Measurements from ENCODE around the gene FGF14. TPM values are rescaled to one million over a fixed set of nuclear protein-coding genes. Genes with fewer than 3 reads are reported as not detected.

The FGF14 gene
- total RNA-seq, 1 experiment from 2014 or later = not detected

GRCh38 chr13:102091231-102091630 is 310.6 kb downstream of the FGF14 start:
- Histone ChIP-seq H3K4me3 (ENCODE audit: low read length) (no peak overlapping the region), H3K9me2 (replicated peaks; ENCODE audit: low read length) (no peaks in the 10 kb centered on the region), H3K9ac (ENCODE audit: low read length) (no peak overlapping the region), H3K27me3 (ENCODE audit: low read length) (peaks cover 24% of the 10 kb centered on the region), H4K20me1 (ENCODE audit: low read length) (no peaks in the 10 kb centered on the region), H3K36me3 (ENCODE audit: low read depth, low read length) (no peaks in the 10 kb centered on the region), H3K9me3 (ENCODE audit: low read length) (no peaks in the 10 kb centered on the region), H2AFZ (ENCODE audit: low read length) (no peak overlapping the region), H3K4me1 (ENCODE audit: insufficient read depth, low read length) (no peaks in the 10 kb centered on the region), H3K4me2 (ENCODE audit: low read length) (no peak overlapping the region), H3K27ac (ENCODE audit: low read length) (no peak overlapping the region), H3K79me2 (ENCODE audit: low read length) (no peaks in the 10 kb centered on the region), H3F3A (ENCODE audit: low read length, unreplicated experiment) (no peaks in the 10 kb centered on the region)
- intact Hi-C loops (cut with micrococcal nuclease) = no loop called here
- ATAC-seq (peak; percentile 33; the same call in 1 of the 2 replicates), DNase-seq (peak; percentile 7)
- ChIA-PET POLR2A (ENCODE audit: unreplicated experiment) (no interaction called here), CTCF (interaction anchor here (1.1 kb wide), 1 partner anchor 17 kb away, joined by 3 read pairs; no protein-coding TSS in a partner anchor)
- peak; percentile 38; the same call in 1 of the 2 replicates for TF ChIP-seq CTCF (conservative IDR thresholded peaks at IDR 0.05; ENCODE audit: low read depth, low read length)
- TF ChIP-seq EZH2phosphoT487 (IDR thresholded peaks at IDR 0.05; ENCODE audit: borderline replicate concordance, low read length) = no peak
- TF ChIP-seq EZH2 (IDR thresholded peaks at IDR 0.05; ENCODE audit: low read length, unreplicated experiment) = no peak
- BruUV-seq (replicated peaks) = no TSS peak

GRCh38 chr13:102090532-102090931 is 311.3 kb downstream of the FGF14 start:
- H3K9me3 ChIP-seq (ENCODE audit: low read length) = no peaks in the 10 kb centered on the region
- H3K9me2 ChIP-seq (replicated peaks; ENCODE audit: low read length) = no peaks in the 10 kb centered on the region
- no peaks in the 10 kb centered on the region for H4K20me1 ChIP-seq (ENCODE audit: low read length)
- no peak overlapping the region for H3K9ac ChIP-seq (ENCODE audit: low read length)
- no TSS peak for BruUV-seq (replicated peaks)
- ChIA-PET CTCF (no interaction called here), POLR2A (ENCODE audit: unreplicated experiment) (no interaction called here)
- no peaks in the 10 kb centered on the region for H3K4me1 ChIP-seq (ENCODE audit: insufficient read depth, low read length)
- TF ChIP-seq EZH2 (IDR thresholded peaks at IDR 0.05; ENCODE audit: low read length, unreplicated experiment) = no peak
- no peak for TF ChIP-seq EZH2phosphoT487 (IDR thresholded peaks at IDR 0.05; ENCODE audit: borderline replicate concordance, low read length)
- no peak for TF ChIP-seq CTCF (conservative IDR thresholded peaks at IDR 0.05; ENCODE audit: low read depth, low read length)
- no peak overlapping the region for H3K4me3 ChIP-seq (ENCODE audit: low read length)
- intact Hi-C loops (cut with micrococcal nuclease) = no loop called here
- H3K4me2 ChIP-seq (ENCODE audit: low read length) = no peak overlapping the region
- no peaks in the 10 kb centered on the region for H3K79me2 ChIP-seq (ENCODE audit: low read length)
- ATAC-seq (no peak), DNase-seq (no peak)
- H3K36me3 ChIP-seq (ENCODE audit: low read depth, low read length) = no peaks in the 10 kb centered on the region
- peaks cover 31% of the 10 kb centered on the region for H3K27me3 ChIP-seq (ENCODE audit: low read length)
- H3F3A ChIP-seq (ENCODE audit: low read length, unreplicated experiment) = no peaks in the 10 kb centered on the region
- no peak overlapping the region for H2AFZ ChIP-seq (ENCODE audit: low read length)
- H3K27ac ChIP-seq (ENCODE audit: low read length) = no peak overlapping the region

- CTCF ChIA-PET = interaction anchor here (1.0 kb wide), 1 partner anchor 466 kb away, joined by 5 read pairs; no protein-coding TSS in a partner anchor
- TF ChIP-seq EZH2phosphoT487 (IDR thresholded peaks at IDR 0.05; ENCODE audit: borderline replicate concordance, low read length) (no peak), EZH2 (IDR thresholded peaks at IDR 0.05; ENCODE audit: low read length, unreplicated experiment) (no peak), CTCF (conservative IDR thresholded peaks at IDR 0.05; ENCODE audit: low read depth, low read length) (no peak)
- Histone ChIP-seq H3K36me3 (ENCODE audit: low read depth, low read length) (no peaks in the 10 kb centered on the region), H3K9ac (ENCODE audit: low read length) (no peak overlapping the region), H3K4me3 (ENCODE audit: low read length) (no peak overlapping the region), H3K9me2 (replicated peaks; ENCODE audit: low read length) (no peaks in the 10 kb centered on the region), H3K27me3 (ENCODE audit: low read length) (peaks cover 37% of the 10 kb centered on the region), H4K20me1 (ENCODE audit: low read length) (no peaks in the 10 kb centered on the region), H3K79me2 (ENCODE audit: low read length) (no peaks in the 10 kb centered on the region), H3K4me2 (ENCODE audit: low read length) (no peak overlapping the region), H2AFZ (ENCODE audit: low read length) (no peak overlapping the region), H3K27ac (ENCODE audit: low read length) (no peak overlapping the region), H3K9me3 (ENCODE audit: low read length) (no peaks in the 10 kb centered on the region), H3K4me1 (ENCODE audit: insufficient read depth, low read length) (no peaks in the 10 kb centered on the region), H3F3A (ENCODE audit: low read length, unreplicated experiment) (no peaks in the 10 kb centered on the region)
- ATAC-seq (no peak), DNase-seq (no peak)
- no TSS peak for BruUV-seq (replicated peaks)
- intact Hi-C loops (cut with micrococcal nuclease) = loop anchor here (5.0 kb wide), 1 partner anchor 468 kb away; no protein-coding TSS in a partner anchor
- POLR2A ChIA-PET (ENCODE audit: unreplicated experiment) = no interaction called here
Observed at GRCh38 chr13:102089722-102090121, 312.1 kb downstream of the FGF14 start.

All from PC-3 (cell line).